CD4-positive, alpha-beta T cell treated with Interleukin-4 for 4 hours (primary cell): Measurements from ENCODE around the gene C4B.
"Not testable (repeated sequence)": the region's sequence is repeated elsewhere in the genome, so short reads cannot be mapped to it uniquely, and the experiment has no call there.

ENCODE experiments used
- DNase-seq: peaks from one replicate; pipeline ENCODE4 v3.0.0-alpha.2; 2020

The C4B gene

DNA sequence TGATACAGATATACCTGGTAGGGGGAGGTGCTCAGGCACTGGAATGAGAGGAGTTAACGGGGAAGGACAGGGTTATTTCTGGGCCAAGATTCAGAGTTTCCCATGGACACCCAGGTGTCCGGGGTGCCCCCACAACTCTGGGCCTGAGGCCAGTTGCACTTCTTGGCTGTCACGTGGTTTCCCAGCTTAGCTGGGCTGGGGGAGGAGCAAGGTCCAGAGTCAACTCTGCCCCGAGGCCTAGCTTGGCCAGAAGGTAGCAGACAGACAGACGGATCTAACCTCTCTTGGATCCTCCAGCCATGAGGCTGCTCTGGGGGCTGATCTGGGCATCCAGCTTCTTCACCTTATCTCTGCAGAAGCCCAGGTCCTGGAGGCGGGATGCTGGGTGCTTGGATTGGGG lies at the start of gene C4B:
C4B (plus strand) TSS at position 249 of the 400 bp plus-strand sequence; CDS start at position 300, 51 bp downstream.
- not testable (repeated sequence) for DNase-seq

GRCh38 chr6:31965700-31966099 lies 48.9 kb upstream of the C4B start:
- no peak for DNase-seq

- no peak for DNase-seq
These were observed 48.1 kb upstream of the C4B start for GRCh38 chr6:31966506-31966905.

GRCh38 chr6:31966997-31967925 lies 47.3 kb upstream of the C4B start:
- DNase-seq, result no peak

GRCh38 chr6:31967926-31968320 lies 46.7 kb upstream of the C4B start:
- no peak for DNase-seq

GRCh38 chr6:31968326-31968725 lies 46.3 kb upstream of the C4B start:
- no peak for DNase-seq

DNA sequence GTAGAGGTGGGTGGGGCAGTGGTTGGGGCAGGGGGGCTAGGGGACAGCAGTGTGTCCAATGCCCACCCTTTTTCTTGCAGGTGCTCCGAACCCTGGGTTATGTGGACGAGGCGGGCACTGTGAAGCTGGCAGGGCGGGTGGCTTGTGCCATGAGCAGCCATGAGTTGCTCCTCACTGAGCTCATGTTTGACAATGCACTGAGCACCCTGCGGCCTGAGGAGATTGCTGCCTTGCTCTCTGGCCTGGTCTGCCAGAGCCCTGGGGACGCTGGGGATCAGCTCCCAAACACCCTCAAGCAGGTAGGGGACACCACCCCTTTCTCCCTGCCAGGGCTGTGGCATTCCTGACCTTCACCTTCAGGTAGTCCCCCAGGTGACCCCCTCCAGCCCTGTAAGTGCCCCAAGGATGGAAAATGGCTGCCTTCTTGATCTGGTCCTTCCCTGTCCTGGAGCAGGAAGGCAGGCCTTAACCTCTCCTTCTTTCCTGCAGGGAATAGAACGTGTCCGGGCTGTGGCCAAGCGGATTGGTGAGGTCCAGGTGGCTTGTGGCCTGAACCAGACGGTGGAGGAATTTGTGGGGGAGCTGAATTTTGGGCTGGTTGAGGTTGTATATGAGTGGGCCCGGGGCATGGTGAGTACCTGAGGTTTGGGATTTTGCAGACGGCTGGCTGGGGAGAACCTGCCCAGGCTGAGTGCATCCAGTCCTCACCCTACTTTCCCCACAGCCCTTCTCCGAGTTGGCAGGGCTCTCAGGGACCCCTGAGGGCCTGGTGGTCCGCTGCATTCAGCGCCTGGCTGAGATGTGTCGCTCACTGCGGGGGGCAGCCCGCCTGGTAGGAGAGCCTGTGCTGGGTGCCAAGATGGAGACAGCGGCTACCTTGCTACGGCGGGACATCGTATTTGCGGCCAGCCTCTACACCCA lies 45.5 kb upstream of the C4B start:
- no peak for DNase-seq

DNA sequence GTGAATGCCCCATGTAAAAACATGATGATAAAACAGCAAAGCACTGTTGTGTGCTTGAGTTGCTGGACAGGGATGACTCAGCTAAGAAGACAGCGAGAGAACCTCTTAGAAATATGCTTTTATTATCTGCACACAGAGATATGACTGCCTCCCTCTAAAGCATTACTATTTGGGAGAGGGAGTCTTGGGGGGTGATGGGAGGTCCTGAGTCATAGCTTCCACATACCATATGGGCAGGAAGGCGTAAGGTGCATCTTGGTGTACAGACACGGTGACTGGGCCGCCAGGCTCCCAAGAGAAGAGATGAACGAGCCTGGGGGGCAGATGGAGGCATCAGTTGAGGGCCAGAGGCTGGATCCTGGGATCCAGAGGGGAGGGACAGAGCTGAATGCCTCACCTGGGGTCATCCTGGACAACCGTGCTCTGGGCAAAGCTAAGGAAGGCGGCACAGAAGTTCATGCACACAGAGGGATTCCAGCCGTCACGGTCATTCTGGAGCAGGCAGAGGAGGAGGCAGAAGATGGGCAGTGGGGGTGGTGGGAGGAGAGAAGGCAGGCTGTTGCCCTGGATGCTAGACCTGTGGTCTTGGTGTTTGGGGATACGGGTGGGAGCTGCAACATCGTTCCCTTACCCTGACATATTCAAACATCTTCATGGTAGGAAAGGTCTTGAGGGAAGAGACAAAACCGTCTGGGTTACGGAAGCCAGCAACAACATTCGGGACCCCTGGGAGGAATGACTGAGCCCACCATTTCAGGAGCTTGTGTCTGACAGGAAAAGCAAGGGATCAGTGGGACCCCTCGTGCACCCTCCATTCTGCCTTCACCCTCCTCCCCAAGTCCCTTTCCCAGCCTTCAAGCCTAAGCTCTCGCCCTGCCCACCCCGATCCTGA lies 44.6 kb upstream of the C4B start:
- no peak for DNase-seq

GRCh38 chr6:31970604-31971271 lies 43.9 kb upstream of the C4B start:
- DNase-seq, result no peak

DNA sequence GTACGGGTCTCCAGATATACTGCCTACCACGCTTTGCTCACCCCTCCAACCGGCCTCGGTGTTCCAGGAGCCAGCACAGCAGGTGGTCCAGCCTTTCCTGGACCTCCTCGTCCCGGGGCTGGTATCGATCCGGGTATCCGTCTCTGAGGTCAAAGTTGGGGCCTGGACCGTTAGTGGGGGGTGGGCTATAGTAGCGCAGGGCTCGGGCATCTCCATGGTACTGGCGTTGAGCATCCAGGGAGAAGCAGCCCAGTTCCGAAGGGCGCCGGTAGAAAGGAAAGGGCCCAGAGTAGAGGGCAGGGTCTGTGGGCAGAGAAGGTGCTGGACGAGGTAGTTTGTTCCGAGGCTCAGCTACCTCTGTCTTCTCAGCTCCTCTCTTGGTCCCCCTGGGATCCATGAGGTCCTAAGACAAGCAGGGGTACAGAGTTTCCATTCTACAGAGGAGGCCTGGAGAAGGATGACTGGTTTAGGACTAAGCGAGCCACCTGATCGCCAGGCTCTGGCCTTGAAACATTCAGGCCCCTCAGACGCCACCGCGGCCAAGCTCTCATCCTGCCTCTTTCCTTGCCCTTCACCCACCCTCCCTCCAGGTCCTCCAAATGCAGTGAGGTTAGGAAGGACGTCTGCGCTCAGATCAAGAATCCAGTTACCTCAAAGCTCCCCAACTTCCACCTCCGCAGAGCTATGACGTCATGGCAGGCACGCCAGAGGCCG lies 43.2 kb upstream of the C4B start:
- DNase-seq, result no peak

GRCh38 chr6:31971993-31972708 lies 42.4 kb upstream of the C4B start, which contains the start of gene DXO:
Gene DXO, minus strand, starts transcription at chr6:31972138. Its CDS starts 463 bp downstream, at chr6:31971675.
- DNase-seq, result peak; percentile 98

DNA sequence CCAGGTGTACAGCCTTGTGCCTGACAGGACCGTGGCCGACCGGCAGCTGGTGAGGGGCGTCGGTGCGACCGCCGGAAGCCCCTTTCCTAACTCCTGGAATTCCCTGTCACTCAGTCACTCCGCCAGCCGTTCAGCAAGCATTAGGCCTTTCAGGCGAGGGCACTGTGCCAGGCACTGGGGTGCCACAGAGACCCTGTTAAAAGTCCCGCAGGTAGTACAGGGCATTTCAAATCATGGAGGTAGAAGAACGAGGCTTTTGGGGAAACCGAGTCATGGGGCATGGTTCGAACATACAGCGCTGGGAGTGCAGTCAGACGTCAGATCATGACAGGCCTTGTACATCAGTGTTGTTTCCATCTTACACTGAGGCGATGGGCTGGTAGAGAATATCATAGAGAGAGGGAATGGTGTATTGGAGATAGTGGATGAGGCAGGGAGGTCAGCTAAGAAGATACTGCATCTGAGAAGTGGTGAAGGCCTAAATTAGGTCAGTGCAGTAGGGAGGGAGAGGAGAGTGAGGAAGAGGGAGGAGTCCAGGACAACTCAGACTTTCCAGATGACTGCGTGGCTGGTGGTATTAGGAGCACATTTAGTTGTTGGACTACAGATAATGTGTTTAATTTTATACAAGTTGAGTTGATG lies 41.8 kb upstream of the C4B start:
- peak; percentile 11 for DNase-seq

GRCh38 chr6:31976065-31976464 lies 38.5 kb upstream of the C4B start:
- DNase-seq, result not testable (repeated sequence)

DNA sequence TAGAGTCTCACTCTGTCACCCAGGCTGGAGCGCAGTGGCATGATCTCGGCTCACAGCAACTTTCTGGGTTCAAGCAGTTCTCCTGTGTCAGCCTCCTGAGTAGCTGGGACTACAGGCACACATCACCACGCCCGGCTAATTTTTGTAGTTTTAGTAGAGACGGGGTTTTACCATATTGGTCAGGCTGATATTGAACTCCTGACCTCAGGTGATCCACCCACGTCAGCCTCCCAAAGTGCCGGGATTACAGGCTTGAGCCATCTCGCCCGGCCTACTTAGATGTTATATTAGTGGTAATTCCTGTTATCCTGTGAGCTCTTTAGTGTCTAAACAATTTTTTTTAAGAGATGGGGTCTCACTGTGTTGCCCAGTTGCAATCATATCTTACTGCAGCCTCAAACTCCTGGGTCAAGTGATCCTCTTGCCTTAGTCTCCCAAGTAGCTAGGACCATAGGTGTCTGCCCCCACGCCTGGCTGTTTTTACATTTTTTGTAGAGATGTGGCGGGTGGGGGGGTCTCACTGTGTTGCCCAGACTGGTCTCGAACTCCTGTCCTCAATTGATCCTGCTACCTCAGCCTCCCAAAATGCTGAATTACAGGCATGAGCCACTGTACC lies 36.7 kb upstream of the C4B start:
- no peak for DNase-seq

- DNase-seq, result no peak
These were observed 35.8 kb upstream of the C4B start for GRCh38 chr6:31978831-31979230.

GRCh38 chr6:31979238-31979898 lies 35.2 kb upstream of the C4B start:
- no peak for DNase-seq

DNA sequence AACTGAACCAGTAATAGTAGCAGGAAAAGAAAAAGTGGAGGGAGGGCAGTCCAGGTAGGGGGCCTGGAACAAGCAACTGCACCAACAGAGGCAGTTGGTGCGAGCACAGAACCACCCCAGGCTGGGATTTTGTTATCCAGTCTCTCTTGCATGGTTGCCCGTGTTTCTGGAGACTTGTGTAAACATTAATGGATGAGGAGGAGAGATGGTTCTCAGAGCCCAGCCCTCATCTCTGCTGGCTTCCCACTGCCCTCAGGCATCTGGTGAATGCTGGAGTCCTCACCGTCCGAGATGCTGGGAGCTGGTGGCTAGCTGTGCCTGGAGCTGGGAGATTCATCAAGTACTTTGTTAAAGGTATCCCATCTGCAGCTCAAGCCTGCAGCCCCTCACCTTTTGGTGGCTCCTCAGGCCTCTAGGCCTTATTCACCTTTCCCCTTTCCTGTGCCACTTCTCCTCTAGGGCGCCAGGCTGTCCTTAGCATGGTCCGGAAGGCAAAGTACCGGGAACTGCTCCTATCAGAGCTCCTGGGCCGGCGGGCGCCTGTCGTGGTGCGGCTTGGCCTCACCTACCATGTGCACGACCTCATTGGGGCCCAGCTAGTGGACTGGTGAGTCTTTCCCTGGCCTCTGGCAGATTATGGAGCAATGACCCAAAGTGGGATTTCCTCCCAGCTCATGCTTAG lies 34.3 kb upstream of the C4B start:
- DNase-seq, result not testable (repeated sequence)

DNA sequence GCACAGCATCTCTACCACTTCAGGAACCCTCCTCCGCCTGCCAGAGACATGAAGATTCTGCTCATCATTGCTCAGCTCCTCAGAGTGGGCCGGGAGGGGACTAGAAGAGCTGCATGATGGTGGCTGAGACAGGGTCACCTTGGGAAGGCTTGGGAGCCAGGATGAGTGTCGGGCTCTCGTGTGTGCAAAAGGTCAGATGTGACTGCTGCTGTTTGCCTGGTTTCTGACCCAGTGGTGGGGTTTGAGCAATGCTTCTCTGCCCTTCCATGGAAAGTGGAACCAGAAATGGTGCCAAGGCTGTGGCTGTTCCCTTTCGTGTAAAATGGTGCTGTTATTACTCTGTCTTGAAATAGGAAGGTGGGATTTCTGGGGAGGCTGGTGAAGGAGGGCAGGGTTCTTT lies 33.6 kb upstream of the C4B start:
- not testable (repeated sequence) for DNase-seq
